GM23338 (cell line): ENCODE results near the gene PRDM5. TPM values are rescaled to one million over a fixed set of nuclear protein-coding genes. Genes with fewer than 3 reads are reported as not detected.

Experiments
- ATAC-seq: fragments of 200-7000 bp; cut with Tn5 transposase; 3 replicates; pipeline ENCODE4 v1.9.1; 2020
- DNase-seq: peaks from one replicate; pipeline ENCODE4 v3.0.0-alpha.2; 2015; ENCODE audit warnings: low spot score
- H2AFZ ChIP-seq: fragments of 200-600 bp; sonication (generic); 2 replicates; pipeline ENCODE4 v1.8.0; 2016; ENCODE audit warnings: antibody characterized with exemption, mild to moderate bottlenecking, moderate library complexity
- H3F3A ChIP-seq: fragments of 200-600 bp; sonication (generic); replicated peaks from 2 replicates; pipeline ENCODE4 v1.8.0; 2017; ENCODE audit warnings: antibody characterized with exemption, mixed run types, low read depth
- H3K27ac ChIP-seq: fragments of 200-600 bp; sonication (generic); 2 replicates; pipeline ENCODE4 v1.6.1; 2016; ENCODE audit warnings: low read depth
- H3K27me3 ChIP-seq: fragments of 200-600 bp; sonication (generic); 2 replicates; pipeline ENCODE4 v1.8.0; 2016; ENCODE audit warnings: mild to moderate bottlenecking, mixed run types, moderate library complexity; ENCODE audit not compliant: insufficient read depth
- H3K36me3 ChIP-seq: fragments of 200-600 bp; sonication (generic); 2 replicates; pipeline ENCODE4 v1.8.0; 2016; ENCODE audit warnings: mild to moderate bottlenecking; ENCODE audit not compliant: insufficient read depth
- H3K4me1 ChIP-seq: fragments of 200-600 bp; sonication (generic); 2 replicates; pipeline ENCODE4 v1.8.0; 2016; ENCODE audit warnings: mild to moderate bottlenecking, moderate library complexity; ENCODE audit not compliant: insufficient read depth
- H3K4me2 ChIP-seq: fragments of 200-600 bp; sonication (generic); 2 replicates; pipeline ENCODE4 v1.7.1; 2017; ENCODE audit warnings: mixed run types
- H3K4me3 ChIP-seq: fragments of 200-600 bp; sonication (generic); 2 replicates; pipeline ENCODE4 v1.6.1; 2016; ENCODE audit warnings: mixed run types
- H3K79me2 ChIP-seq: fragments of 200-600 bp; sonication (generic); replicated peaks from 2 replicates; pipeline ENCODE4 v1.8.0; 2017; ENCODE audit warnings: mild to moderate bottlenecking; ENCODE audit not compliant: insufficient read depth
- H3K9me2 ChIP-seq: fragments of 200-600 bp; sonication (generic); 2 replicates; pipeline ENCODE4 v1.8.0; 2017; ENCODE audit not compliant: insufficient read depth
- H4K20me1 ChIP-seq: fragments of 200-600 bp; sonication (generic); replicated peaks from 2 replicates; pipeline ENCODE4 v1.8.0; 2017; ENCODE audit warnings: mild to moderate bottlenecking; ENCODE audit not compliant: insufficient read depth
- H3K27ac Mint-ChIP-seq: 2 replicates; pipeline ENCODE4 v1.8.0; 2020; ENCODE audit warnings: inconsistent platforms, mild to moderate bottlenecking, moderate library complexity, mixed read lengths
- H3K27me3 Mint-ChIP-seq: 3 replicates; pipeline ENCODE4 v1.8.0; 2022; ENCODE audit warnings: low read depth, mild to moderate bottlenecking, moderate library complexity, mixed read lengths, inconsistent platforms; ENCODE audit not compliant: insufficient read depth, poor library complexity
- H3K36me3 Mint-ChIP-seq: 3 replicates; pipeline ENCODE4 v1.8.0; 2021; ENCODE audit warnings: low read depth, mild to moderate bottlenecking, inconsistent platforms, moderate library complexity, mixed read lengths
- H3K4me1 Mint-ChIP-seq: 3 replicates; pipeline ENCODE4 v1.8.0; 2020; ENCODE audit warnings: mild to moderate bottlenecking, inconsistent platforms, mixed read lengths
- H3K4me3 Mint-ChIP-seq: 3 replicates; pipeline ENCODE4 v1.8.0; 2021; ENCODE audit warnings: moderate library complexity, mild to moderate bottlenecking, inconsistent platforms, mixed read lengths
- H3K9me3 Mint-ChIP-seq: 3 replicates; pipeline ENCODE4 v1.8.0; 2020; ENCODE audit warnings: moderate library complexity, mild to moderate bottlenecking, inconsistent platforms, mixed read lengths
- CREB1 ChIP-seq: fragments of 250-450 bp; sonication (Bioruptor Pico); IDR thresholded peaks from 2 replicates; pipeline ENCODE4 v1.5.0; 2020; ENCODE audit warnings: low read depth, mild to moderate bottlenecking, moderate library complexity
- EZH2 ChIP-seq: fragments of 200-600 bp; sonication (generic); IDR thresholded peaks from one replicate; pipeline ENCODE4 v1.8.0; 2017; ENCODE audit warnings: antibody characterized with exemption, mild to moderate bottlenecking, low read depth; ENCODE audit not compliant: unreplicated experiment
- EZH2phosphoT487 ChIP-seq: fragments of 200-600 bp; sonication (generic); IDR thresholded peaks from one replicate; pipeline ENCODE4 v1.8.1; 2018; ENCODE audit warnings: antibody characterized with exemption; ENCODE audit not compliant: unreplicated experiment
- NANOG ChIP-seq: IDR thresholded peaks from 2 replicates; pipeline ENCODE4 v1.6.1; 2016; ENCODE audit warnings: antibody characterized with exemption, borderline replicate concordance
- POLR2AphosphoS5 ChIP-seq: IDR thresholded peaks from 2 replicates; pipeline ENCODE4 v1.6.1; 2016; ENCODE audit warnings: antibody characterized with exemption, low read depth
- STAT1 ChIP-seq: IDR thresholded peaks from one replicate; pipeline ENCODE4 v1.6.1; 2016; ENCODE audit warnings: antibody characterized with exemption; ENCODE audit not compliant: unreplicated experiment
- ZNF114 ChIP-seq: fragments of 250-450 bp; sonication (Bioruptor Pico); IDR thresholded peaks from 2 replicates; pipeline ENCODE4 v1.5.0; 2020; ENCODE audit warnings: mild to moderate bottlenecking, moderate library complexity
- ZNF331 ChIP-seq: fragments of 250-450 bp; sonication (Bioruptor Pico); IDR thresholded peaks from 2 replicates; pipeline ENCODE4 v1.5.0; 2020; ENCODE audit warnings: low read depth, mild to moderate bottlenecking, moderate library complexity
- polyA plus RNA-seq: library from polyadenylated mRNA; unstranded; fragments of >200 nt; fragmentation: Nextera tagmentation; extraction: Ambion mirVana; gene quantifications from 2 replicates; pipeline ENCODE4 v1.2.1, GENCODE V29; 2016
- total RNA-seq: library from RNA; depleted of rRNA; stranded (reverse); fragments of >200 nt; shearing (Covaris generic); gene quantifications from 2 replicates; pipeline ENCODE4 v1.2.3, GENCODE V29; 2014
- TF ChIP-seq, protein P1 (sequence below): IDR thresholded peaks from 2 replicates; pipeline ENCODE4 v1.6.1; 2016; ENCODE audit warnings: antibody characterized with exemption
- TF ChIP-seq, protein P2 (sequence below): IDR thresholded peaks from one replicate; pipeline ENCODE4 v1.6.1; 2018; ENCODE audit warnings: antibody characterized with exemption; ENCODE audit not compliant: unreplicated experiment
- TF ChIP-seq, protein P3 (sequence below): fragments of 250-450 bp; sonication (Bioruptor Pico); IDR thresholded peaks from 2 replicates; pipeline ENCODE4 v1.5.0; 2020; ENCODE audit warnings: mild to moderate bottlenecking, moderate library complexity
- TF ChIP-seq, protein P4 (sequence below), 2 experiments: fragments of 200-600 bp in 1 of 2; sonication (generic) in 1 of 2; conservative IDR thresholded peaks; 2 replicates each; pipeline versions ENCODE4 v1.5.1 to v1.6.1; 2016 to 2017; ENCODE audit warnings: antibody characterized with exemption in 2 of 2, low read depth in 2 of 2, mild to moderate bottlenecking in 2 of 2, moderate library complexity in 1 of 2

The PRDM5 gene
- total and polyA plus RNA-seq, 2 experiments from 2014 or later, result 11.2 to 40.4 TPM

DNA sequence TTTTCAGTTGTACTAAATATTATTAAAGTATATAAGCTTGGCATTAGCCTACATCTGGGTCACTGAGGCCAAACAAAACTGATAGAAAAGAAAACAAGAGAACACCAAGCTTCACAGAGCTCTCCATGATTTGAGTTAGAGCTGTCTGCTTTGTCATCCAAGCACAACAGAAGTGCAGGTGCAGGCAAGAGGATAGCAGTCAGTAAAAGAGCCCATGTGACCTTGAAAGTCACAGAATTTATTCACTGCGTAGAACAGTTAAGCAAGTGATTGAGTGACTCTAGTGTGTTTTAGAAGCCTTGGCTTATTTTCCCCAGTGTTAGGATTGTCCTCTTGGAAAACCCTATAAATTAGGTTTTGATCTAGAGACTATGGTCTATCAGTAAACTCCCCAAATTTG is 49.4 kb upstream of the PRDM5 start (continued):
- TF ChIP-seq, protein P1, sequence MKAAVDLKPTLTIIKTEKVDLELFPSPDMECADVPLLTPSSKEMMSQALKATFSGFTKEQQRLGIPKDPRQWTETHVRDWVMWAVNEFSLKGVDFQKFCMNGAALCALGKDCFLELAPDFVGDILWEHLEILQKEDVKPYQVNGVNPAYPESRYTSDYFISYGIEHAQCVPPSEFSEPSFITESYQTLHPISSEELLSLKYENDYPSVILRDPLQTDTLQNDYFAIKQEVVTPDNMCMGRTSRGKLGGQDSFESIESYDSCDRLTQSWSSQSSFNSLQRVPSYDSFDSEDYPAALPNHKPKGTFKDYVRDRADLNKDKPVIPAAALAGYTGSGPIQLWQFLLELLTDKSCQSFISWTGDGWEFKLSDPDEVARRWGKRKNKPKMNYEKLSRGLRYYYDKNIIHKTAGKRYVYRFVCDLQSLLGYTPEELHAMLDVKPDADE, result no peak

DNA sequence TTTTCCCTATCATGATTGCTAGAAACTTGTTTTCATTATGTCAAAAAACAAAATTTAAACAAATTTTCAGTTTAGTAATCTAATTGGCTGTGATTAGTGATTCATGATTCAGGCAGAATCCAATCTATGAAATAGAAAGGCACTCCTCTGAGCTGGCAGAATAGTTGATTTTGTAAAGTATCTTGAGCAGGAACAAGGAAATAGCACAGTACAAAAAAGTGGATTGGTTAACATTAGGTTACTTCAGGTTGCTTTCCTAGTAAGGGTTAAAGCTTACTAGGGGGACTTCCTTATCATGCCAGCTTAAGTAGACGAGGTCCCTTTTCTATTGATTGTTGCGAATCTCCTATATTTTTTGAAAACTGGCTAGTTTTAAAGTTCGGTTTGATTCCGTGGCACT is 43.4 kb upstream of the PRDM5 start:
- Histone ChIP-seq H3K9me2 (no peaks in the 10 kb centered on the region), H3K27me3 (no peaks in the 10 kb centered on the region), H3K27ac (no peak overlapping the region), H2AFZ (no peak overlapping the region), H4K20me1 (no peaks in the 10 kb centered on the region), H3K4me1 (peaks cover 7% of the 10 kb centered on the region; the same call in 1 of the 2 replicates), H3K79me2 (no peaks in the 10 kb centered on the region), H3K4me2 (no peak overlapping the region), H3K4me3 (no peak overlapping the region), H3K36me3 (no peaks in the 10 kb centered on the region), H3F3A (no peaks in the 10 kb centered on the region)
- Mint-ChIP-seq H3K27ac (no peak overlapping the region), H3K36me3 (no peaks in the 10 kb centered on the region), H3K4me3 (no peak overlapping the region), H3K4me1 (peaks cover 7% of the 10 kb centered on the region; the same call in 2 of the 3 replicates), H3K27me3 (no peaks in the 10 kb centered on the region), H3K9me3 (no peaks in the 10 kb centered on the region)
- DNase-seq (no peak), ATAC-seq (no peak)
- TF ChIP-seq, protein P2, sequence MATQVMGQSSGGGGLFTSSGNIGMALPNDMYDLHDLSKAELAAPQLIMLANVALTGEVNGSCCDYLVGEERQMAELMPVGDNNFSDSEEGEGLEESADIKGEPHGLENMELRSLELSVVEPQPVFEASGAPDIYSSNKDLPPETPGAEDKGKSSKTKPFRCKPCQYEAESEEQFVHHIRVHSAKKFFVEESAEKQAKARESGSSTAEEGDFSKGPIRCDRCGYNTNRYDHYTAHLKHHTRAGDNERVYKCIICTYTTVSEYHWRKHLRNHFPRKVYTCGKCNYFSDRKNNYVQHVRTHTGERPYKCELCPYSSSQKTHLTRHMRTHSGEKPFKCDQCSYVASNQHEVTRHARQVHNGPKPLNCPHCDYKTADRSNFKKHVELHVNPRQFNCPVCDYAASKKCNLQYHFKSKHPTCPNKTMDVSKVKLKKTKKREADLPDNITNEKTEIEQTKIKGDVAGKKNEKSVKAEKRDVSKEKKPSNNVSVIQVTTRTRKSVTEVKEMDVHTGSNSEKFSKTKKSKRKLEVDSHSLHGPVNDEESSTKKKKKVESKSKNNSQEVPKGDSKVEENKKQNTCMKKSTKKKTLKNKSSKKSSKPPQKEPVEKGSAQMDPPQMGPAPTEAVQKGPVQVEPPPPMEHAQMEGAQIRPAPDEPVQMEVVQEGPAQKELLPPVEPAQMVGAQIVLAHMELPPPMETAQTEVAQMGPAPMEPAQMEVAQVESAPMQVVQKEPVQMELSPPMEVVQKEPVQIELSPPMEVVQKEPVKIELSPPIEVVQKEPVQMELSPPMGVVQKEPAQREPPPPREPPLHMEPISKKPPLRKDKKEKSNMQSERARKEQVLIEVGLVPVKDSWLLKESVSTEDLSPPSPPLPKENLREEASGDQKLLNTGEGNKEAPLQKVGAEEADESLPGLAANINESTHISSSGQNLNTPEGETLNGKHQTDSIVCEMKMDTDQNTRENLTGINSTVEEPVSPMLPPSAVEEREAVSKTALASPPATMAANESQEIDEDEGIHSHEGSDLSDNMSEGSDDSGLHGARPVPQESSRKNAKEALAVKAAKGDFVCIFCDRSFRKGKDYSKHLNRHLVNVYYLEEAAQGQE, result no peak
- TF ChIP-seq, protein P3, sequence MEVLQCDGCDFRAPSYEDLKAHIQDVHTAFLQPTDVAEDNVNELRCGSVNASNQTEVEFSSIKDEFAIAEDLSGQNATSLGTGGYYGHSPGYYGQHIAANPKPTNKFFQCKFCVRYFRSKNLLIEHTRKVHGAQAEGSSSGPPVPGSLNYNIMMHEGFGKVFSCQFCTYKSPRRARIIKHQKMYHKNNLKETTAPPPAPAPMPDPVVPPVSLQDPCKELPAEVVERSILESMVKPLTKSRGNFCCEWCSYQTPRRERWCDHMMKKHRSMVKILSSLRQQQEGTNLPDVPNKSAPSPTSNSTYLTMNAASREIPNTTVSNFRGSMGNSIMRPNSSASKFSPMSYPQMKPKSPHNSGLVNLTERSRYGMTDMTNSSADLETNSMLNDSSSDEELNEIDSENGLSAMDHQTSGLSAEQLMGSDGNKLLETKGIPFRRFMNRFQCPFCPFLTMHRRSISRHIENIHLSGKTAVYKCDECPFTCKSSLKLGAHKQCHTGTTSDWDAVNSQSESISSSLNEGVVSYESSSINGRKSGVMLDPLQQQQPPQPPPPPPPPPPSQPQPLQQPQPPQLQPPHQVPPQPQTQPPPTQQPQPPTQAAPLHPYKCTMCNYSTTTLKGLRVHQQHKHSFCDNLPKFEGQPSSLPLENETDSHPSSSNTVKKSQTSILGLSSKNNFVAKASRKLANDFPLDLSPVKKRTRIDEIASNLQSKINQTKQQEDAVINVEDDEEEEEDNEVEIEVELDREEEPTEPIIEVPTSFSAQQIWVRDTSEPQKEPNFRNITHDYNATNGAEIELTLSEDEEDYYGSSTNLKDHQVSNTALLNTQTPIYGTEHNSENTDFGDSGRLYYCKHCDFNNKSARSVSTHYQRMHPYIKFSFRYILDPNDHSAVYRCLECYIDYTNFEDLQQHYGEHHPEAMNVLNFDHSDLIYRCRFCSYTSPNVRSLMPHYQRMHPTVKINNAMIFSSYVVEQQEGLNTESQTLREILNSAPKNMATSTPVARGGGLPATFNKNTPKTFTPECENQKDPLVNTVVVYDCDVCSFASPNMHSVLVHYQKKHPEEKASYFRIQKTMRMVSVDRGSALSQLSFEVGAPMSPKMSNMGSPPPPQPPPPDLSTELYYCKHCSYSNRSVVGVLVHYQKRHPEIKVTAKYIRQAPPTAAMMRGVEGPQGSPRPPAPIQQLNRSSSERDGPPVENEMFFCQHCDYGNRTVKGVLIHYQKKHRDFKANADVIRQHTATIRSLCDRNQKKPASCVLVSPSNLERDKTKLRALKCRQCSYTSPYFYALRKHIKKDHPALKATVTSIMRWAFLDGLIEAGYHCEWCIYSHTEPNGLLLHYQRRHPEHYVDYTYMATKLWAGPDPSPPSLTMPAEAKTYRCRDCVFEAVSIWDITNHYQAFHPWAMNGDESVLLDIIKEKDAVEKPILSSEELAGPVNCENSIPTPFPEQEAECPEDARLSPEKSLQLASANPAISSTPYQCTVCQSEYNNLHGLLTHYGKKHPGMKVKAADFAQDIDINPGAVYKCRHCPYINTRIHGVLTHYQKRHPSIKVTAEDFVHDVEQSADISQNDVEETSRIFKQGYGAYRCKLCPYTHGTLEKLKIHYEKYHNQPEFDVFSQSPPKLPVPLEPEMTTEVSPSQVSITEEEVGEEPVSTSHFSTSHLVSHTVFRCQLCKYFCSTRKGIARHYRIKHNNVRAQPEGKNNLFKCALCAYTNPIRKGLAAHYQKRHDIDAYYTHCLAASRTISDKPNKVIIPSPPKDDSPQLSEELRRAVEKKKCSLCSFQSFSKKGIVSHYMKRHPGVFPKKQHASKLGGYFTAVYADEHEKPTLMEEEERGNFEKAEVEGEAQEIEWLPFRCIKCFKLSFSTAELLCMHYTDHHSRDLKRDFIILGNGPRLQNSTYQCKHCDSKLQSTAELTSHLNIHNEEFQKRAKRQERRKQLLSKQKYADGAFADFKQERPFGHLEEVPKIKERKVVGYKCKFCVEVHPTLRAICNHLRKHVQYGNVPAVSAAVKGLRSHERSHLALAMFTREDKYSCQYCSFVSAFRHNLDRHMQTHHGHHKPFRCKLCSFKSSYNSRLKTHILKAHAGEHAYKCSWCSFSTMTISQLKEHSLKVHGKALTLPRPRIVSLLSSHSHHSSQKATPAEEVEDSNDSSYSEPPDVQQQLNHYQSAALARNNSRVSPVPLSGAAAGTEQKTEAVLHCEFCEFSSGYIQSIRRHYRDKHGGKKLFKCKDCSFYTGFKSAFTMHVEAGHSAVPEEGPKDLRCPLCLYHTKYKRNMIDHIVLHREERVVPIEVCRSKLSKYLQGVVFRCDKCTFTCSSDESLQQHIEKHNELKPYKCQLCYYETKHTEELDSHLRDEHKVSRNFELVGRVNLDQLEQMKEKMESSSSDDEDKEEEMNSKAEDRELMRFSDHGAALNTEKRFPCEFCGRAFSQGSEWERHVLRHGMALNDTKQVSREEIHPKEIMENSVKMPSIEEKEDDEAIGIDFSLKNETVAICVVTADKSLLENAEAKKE, result no peak
- TF ChIP-seq STAT1 (no peak), CREB1 (CRISPR knock-in tag) (no peak), ZNF114 (no peak), NANOG (no peak), EZH2phosphoT487 (no peak), EZH2 (no peak), POLR2AphosphoS5 (no peak), ZNF331 (CRISPR knock-in tag) (no peak)
- TF ChIP-seq, protein P1, result no peak
- TF ChIP-seq, protein P4, sequence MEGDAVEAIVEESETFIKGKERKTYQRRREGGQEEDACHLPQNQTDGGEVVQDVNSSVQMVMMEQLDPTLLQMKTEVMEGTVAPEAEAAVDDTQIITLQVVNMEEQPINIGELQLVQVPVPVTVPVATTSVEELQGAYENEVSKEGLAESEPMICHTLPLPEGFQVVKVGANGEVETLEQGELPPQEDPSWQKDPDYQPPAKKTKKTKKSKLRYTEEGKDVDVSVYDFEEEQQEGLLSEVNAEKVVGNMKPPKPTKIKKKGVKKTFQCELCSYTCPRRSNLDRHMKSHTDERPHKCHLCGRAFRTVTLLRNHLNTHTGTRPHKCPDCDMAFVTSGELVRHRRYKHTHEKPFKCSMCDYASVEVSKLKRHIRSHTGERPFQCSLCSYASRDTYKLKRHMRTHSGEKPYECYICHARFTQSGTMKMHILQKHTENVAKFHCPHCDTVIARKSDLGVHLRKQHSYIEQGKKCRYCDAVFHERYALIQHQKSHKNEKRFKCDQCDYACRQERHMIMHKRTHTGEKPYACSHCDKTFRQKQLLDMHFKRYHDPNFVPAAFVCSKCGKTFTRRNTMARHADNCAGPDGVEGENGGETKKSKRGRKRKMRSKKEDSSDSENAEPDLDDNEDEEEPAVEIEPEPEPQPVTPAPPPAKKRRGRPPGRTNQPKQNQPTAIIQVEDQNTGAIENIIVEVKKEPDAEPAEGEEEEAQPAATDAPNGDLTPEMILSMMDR (conservative IDR thresholded peaks at IDR 0.05; ENCODE audit: low read depth in 2 of 2), result no peak
